Kidney glomerular epithelial cell (primary cell): ENCODE measurements around the gene RADIL.
A peak's percentile ranks its signal among the peaks of the same experiment; 100 is the strongest.
"Not testable (repeated sequence)": the region's sequence is repeated elsewhere in the genome, so short reads cannot be mapped to it uniquely, and the experiment has no call there.

Source experiments
- DNase-seq: peaks from one replicate; lab custom pipeline; 2025; lab: John Stamatoyannopoulos, UW

RADIL gene

GRCh38 chr7:4883372-4884144 lies at the start of gene RADIL:
Gene RADIL (minus strand): TSS chr7:4883716. CDS start chr7:4878139, 5,577 bp downstream.
- peak; percentile 62 for DNase-seq

- DNase-seq = no peak
Measured at GRCh38 chr7:4931943-4932342, 48.4 kb upstream of the RADIL start.

GRCh38 chr7:4929005-4929404 lies 45.5 kb upstream of the RADIL start:
- DNase-seq = no peak

GRCh38 chr7:4928445-4928844 lies 44.9 kb upstream of the RADIL start:
- DNase-seq = no peak

GRCh38 chr7:4919969-4920766 lies 36.7 kb upstream of the RADIL start:
- no peak for DNase-seq

GRCh38 chr7:4916113-4916512 lies 32.6 kb upstream of the RADIL start:
- no peak for DNase-seq

- no peak for DNase-seq
Measured at GRCh38 chr7:4911111-4911828, 27.8 kb upstream of the RADIL start.

- no peak for DNase-seq
Measured at GRCh38 chr7:4906682-4907081, 23.2 kb upstream of the RADIL start.

GRCh38 chr7:4905171-4905570 lies 21.7 kb upstream of the RADIL start:
- DNase-seq = no peak

GRCh38 chr7:4904346-4904745 lies 20.8 kb upstream of the RADIL start:
- DNase-seq = no peak

GRCh38 chr7:4895766-4896165 lies 12.2 kb upstream of the RADIL start:
- no peak for DNase-seq

GRCh38 chr7:4894482-4894881 lies 11.0 kb upstream of the RADIL start:
- DNase-seq = no peak

- DNase-seq = no peak
Measured at GRCh38 chr7:4893929-4894475, 10.5 kb upstream of the RADIL start.

GRCh38 chr7:4893188-4893587 lies 9.7 kb upstream of the RADIL start:
- not testable (repeated sequence) for DNase-seq

- not testable (repeated sequence) for DNase-seq
Measured at GRCh38 chr7:4891522-4891921, 8.0 kb upstream of the RADIL start.

GRCh38 chr7:4889682-4890081 lies 6.2 kb upstream of the RADIL start:
- no peak for DNase-seq

- no peak for DNase-seq
Measured at GRCh38 chr7:4888161-4888560, 4.6 kb upstream of the RADIL start.

- DNase-seq = no peak
Measured at GRCh38 chr7:4886671-4887070, 3.2 kb upstream of the RADIL start.

- DNase-seq = no peak
Measured at GRCh38 chr7:4885317-4885807, 1.8 kb upstream of the RADIL start.

GRCh38 chr7:4884164-4884563 lies 648 bp upstream of the RADIL start:
- DNase-seq = no peak

GRCh38 chr7:4883033-4883371 lies 514 bp downstream of the RADIL start:
- DNase-seq = no peak
